Type B pancreatic cell (in vitro differentiated cells): ENCODE measurements around the gene PRKAR1A. TPM values are rescaled to one million over a fixed set of nuclear protein-coding genes. Genes with fewer than 3 reads are reported as not detected.

ENCODE experiments used
- DNase-seq: peaks from one replicate; pipeline ENCODE4 v3.0.0; 2021; ENCODE audit warnings: mixed read lengths; ENCODE audit not compliant: unreplicated experiment; ENCODE audit errors: extremely low spot score
- H3K27ac Mint-ChIP-seq: 2 replicates; pipeline ENCODE4 v1.8.0; 2021; ENCODE audit warnings: mild to moderate bottlenecking, mixed read lengths
- H3K27me3 Mint-ChIP-seq: 2 replicates; pipeline ENCODE4 v1.8.0; 2021; ENCODE audit warnings: mixed read lengths
- H3K36me3 Mint-ChIP-seq: 2 replicates; pipeline ENCODE4 v1.8.0; 2021; ENCODE audit warnings: mixed read lengths
- H3K4me1 Mint-ChIP-seq: one replicate; pipeline ENCODE4 v1.8.0; 2021; ENCODE audit warnings: mixed read lengths; ENCODE audit not compliant: unreplicated experiment
- H3K4me3 Mint-ChIP-seq: 2 replicates; pipeline ENCODE4 v1.8.0; 2021; ENCODE audit warnings: mild to moderate bottlenecking, mixed read lengths
- H3K9me3 Mint-ChIP-seq: 2 replicates; pipeline ENCODE4 v1.8.0; 2021; ENCODE audit warnings: mixed read lengths
- total RNA-seq: library from RNA; stranded (reverse); gene quantifications from 2 replicates; pipeline ENCODE4 v1.2.1, GENCODE V29; 2021; ENCODE audit warnings: low replicate concordance
- TF ChIP-seq, protein P1 (sequence below): fragments of 200-600 bp; sonication (generic); conservative IDR thresholded peaks from 2 replicates; pipeline ENCODE4 v1.5.0; 2021; ENCODE audit warnings: antibody characterized with exemption, mild to moderate bottlenecking

The PRKAR1A gene
- total RNA-seq, 1 donor from 2014 or later: 263 TPM

DNA sequence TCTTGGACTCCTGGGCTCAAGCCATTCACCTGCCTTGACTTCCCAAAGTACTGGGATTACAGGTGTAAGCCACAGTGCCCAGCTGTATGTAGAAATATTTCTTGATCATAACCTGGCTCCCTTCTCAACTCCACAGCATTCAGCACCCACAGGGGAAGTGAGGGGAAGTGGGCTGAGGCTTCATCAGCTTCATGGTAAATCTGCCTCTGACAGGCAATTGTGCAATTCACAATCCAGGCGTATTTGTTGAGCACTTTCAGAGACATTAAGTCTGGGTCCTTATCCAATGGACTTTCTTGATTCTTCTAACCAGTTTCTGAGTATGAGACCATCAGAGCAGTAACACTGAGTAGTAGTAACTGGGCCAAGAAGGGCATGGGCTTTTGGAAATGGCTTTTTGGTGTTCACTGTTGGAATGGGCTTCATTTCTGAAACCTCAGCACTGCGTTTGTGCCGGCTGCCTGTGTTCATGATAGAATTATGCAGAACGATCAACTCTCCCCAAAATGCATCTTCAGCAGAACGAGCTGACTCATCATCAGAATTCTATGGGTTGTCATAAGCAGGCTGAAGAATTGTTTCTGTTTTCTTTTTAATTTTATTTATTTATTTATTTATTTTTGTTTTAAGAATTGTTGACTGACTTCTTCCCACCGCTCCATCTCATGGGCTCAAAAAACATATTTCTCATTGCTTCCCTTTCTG, 60.1 kb downstream of the PRKAR1A start:
- Mint-ChIP-seq H3K36me3 (no peaks in the 10 kb centered on the region), H3K9me3 (peaks cover 4% of the 10 kb centered on the region), H3K4me3 (no peak overlapping the region), H3K27ac (no peak overlapping the region), H3K4me1 (peaks cover 2% of the 10 kb centered on the region), H3K27me3 (no peaks in the 10 kb centered on the region)
- TF ChIP-seq, protein P1, sequence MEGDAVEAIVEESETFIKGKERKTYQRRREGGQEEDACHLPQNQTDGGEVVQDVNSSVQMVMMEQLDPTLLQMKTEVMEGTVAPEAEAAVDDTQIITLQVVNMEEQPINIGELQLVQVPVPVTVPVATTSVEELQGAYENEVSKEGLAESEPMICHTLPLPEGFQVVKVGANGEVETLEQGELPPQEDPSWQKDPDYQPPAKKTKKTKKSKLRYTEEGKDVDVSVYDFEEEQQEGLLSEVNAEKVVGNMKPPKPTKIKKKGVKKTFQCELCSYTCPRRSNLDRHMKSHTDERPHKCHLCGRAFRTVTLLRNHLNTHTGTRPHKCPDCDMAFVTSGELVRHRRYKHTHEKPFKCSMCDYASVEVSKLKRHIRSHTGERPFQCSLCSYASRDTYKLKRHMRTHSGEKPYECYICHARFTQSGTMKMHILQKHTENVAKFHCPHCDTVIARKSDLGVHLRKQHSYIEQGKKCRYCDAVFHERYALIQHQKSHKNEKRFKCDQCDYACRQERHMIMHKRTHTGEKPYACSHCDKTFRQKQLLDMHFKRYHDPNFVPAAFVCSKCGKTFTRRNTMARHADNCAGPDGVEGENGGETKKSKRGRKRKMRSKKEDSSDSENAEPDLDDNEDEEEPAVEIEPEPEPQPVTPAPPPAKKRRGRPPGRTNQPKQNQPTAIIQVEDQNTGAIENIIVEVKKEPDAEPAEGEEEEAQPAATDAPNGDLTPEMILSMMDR: no peak
- DNase-seq: no peak

DNA sequence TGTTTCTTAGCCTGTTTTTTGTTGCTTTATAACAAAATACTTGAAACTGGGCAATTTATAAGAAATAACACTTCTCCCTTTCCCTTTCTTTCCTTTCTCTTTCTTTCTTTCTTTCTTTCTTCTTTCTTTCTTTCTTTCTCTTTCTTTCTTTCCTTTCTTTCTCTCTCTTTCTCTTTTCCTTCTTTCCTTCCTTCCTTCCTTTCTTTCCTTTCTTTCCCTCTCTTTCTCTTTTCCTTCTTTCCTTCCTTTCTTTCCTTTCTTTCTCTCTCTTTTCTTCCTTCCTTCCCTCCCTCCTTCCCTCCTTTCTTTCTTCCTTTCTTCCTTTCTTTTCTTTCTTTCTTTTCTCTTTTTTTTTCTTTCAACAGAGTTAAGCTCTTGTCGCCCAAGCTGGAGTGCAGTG, 61.1 kb downstream of the PRKAR1A start:
- H3K4me1 Mint-ChIP-seq: peaks cover 6% of the 10 kb centered on the region
- TF ChIP-seq, protein P1: no peak
- H3K27me3 Mint-ChIP-seq: no peaks in the 10 kb centered on the region
- H3K4me3 Mint-ChIP-seq: no peak overlapping the region
- H3K9me3 Mint-ChIP-seq: no peaks in the 10 kb centered on the region
- H3K36me3 Mint-ChIP-seq: no peaks in the 10 kb centered on the region
- DNase-seq: no peak
- no peak overlapping the region for H3K27ac Mint-ChIP-seq

DNA sequence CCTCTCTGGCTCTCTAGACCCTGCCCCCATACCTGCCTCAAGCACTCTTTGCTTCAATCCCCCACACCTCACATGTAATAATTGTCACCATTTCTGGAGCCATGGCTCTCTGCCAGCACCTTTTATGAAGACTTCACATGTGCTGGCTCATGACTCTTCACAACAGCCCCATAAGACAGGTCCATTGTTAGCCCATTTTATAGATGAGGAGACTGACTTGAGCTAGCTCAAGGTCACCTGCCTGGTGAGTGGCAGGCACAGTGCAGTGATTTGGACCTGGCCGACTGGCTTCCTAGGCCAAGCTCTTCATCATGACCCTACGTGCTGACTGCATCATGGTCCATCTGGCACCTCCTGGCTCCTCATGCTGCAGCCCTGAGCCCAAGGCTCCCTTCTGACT, 63.9 kb downstream of the PRKAR1A start:
- H3K27ac Mint-ChIP-seq: no peak overlapping the region
- no peak for DNase-seq
- H3K36me3 Mint-ChIP-seq: no peaks in the 10 kb centered on the region
- H3K9me3 Mint-ChIP-seq: no peaks in the 10 kb centered on the region
- H3K4me1 Mint-ChIP-seq: peaks cover 12% of the 10 kb centered on the region
- TF ChIP-seq, protein P1: no peak
- no peak overlapping the region for H3K4me3 Mint-ChIP-seq
- no peaks in the 10 kb centered on the region for H3K27me3 Mint-ChIP-seq

DNA sequence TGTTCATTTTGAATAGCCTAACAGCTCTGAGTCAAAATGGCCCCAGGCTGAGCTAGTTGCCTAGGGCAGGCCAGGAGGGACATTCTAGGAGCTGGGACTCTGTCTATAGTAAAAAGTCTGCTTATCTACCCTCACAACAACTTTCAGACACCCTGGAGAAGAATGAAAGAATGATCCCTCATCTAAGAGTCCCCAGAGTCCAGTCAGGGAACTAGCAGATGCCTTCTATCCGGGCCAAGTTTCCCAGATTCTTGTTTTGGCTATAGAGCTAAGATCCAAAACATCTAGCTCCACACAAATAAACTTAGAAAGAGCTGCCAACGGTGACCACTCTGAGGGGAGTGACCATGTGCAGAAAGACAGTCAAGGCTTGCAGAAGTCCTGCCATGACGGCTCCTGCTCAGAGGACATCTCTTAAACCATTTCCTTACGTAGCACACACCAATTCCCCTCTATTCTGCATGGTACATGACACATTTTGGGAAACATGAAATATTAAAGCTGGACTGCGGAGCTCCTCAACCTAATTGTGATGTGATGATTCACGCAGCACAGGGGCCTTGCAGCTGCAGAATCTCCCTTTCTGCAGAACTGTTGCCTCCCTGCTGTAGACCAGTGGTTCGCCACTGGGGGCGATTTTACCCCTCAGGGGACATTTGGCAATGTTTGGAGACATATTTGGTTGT, 64.7 kb downstream of the PRKAR1A start:
- Mint-ChIP-seq H3K4me1 (peaks cover 16% of the 10 kb centered on the region), H3K36me3 (peaks cover 2% of the 10 kb centered on the region), H3K4me3 (no peak overlapping the region), H3K27ac (no peak overlapping the region), H3K9me3 (peaks cover under 1% of the 10 kb centered on the region), H3K27me3 (no peaks in the 10 kb centered on the region)
- TF ChIP-seq, protein P1: peak; percentile 25
- no peak for DNase-seq

DNA sequence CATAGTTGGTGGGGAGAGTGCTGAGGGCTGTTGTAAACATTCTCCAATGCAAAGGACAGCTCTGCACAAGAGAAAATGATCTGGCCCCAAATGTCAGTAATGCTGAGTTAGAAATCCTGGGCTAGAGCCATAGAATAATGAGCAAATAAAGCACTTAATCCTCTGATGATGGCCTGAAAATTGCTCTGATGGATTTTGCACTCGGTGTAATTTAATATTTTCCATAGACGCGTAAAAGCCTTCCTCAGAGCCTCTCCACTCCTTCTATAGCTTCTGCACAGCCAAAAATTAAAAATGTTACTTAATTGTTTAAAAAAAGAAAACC, 65.2 kb downstream of the PRKAR1A start:
- no peak for DNase-seq
- TF ChIP-seq, protein P1: no peak
- Mint-ChIP-seq H3K4me1 (peaks cover 21% of the 10 kb centered on the region), H3K27ac (no peak overlapping the region), H3K27me3 (no peaks in the 10 kb centered on the region), H3K9me3 (peaks cover 4% of the 10 kb centered on the region), H3K4me3 (no peak overlapping the region), H3K36me3 (peaks cover 3% of the 10 kb centered on the region)
